ENCODE data around the gene COL16A1. TPM values are rescaled to one million over a fixed set of nuclear protein-coding genes. Genes with fewer than 3 reads are reported as not detected.

Gene COL16A1
- total and polyA plus RNA-seq, 2 of the 13 experiments (the other 11 are each of a cell fraction or from before 2014, with no cell fraction given): 4.3 to 12.2 TPM

GRCh38 chr1:31655104-31655503, 48.7 kb downstream of the COL16A1 start:
- no peak for DNase-seq (ENCODE audit: low spot score)
- H3K36me3 ChIP-seq (replicated peaks in 1 of 2; ENCODE audit: control insufficient read depth in 1 of 2, insufficient read depth in 2 of 2, low read length in 2 of 2): no peaks in the 10 kb centered on the region
- TF ChIP-seq NR0B2 (CRISPR knock-in tag; IDR thresholded peaks at IDR 0.05) (no peak), SETDB1 (CRISPR knock-in tag; IDR thresholded peaks at IDR 0.05; ENCODE audit: borderline replicate concordance) (no peak), FOXA1 (IDR thresholded peaks at IDR 0.05) (no peak), FOXA1 (CRISPR knock-in tag; IDR thresholded peaks at IDR 0.05) (no peak), BRF2 (CRISPR knock-in tag; IDR thresholded peaks at IDR 0.05) (no peak), CSRNP2 (CRISPR knock-in tag; conservative IDR thresholded peaks at IDR 0.05; ENCODE audit: low read depth) (no peak), ZNF687 (CRISPR knock-in tag; IDR thresholded peaks at IDR 0.05) (no peak), PITX1 (CRISPR knock-in tag; IDR thresholded peaks at IDR 0.05) (no peak), TFDP2 (CRISPR knock-in tag; IDR thresholded peaks at IDR 0.05) (no peak), CSRNP1 (CRISPR knock-in tag; IDR thresholded peaks at IDR 0.05) (no peak), E2F5 (CRISPR knock-in tag; conservative IDR thresholded peaks at IDR 0.05) (no peak), PHF8 (CRISPR knock-in tag; IDR thresholded peaks at IDR 0.05) (no peak)

More at GRCh38 chr1:31655104-31655503, 48.7 kb downstream of the COL16A1 start:
- 94% methylated on average over 2 of the region's 6 CpGs for WGBS (ENCODE audit: low lambda C conversion rate)
- H3K9me3 ChIP-seq (ENCODE audit: low read length): no peaks in the 10 kb centered on the region
- no peak for ATAC-seq
- no peak overlapping the region for H3K4me2 ChIP-seq (ENCODE audit: low read depth, low read length)
- H3K79me2 ChIP-seq (ENCODE audit: insufficient read depth, low read length): no peaks in the 10 kb centered on the region
- no peak overlapping the region for H3K9ac ChIP-seq (ENCODE audit: insufficient read depth, low read depth, low read length)
- in situ Hi-C loops (cut with HindIII; ENCODE audit: extremely low pct_ligation_motif_present, low pct_unique_long_range_greater_than_20kb) (no loop called here), intact Hi-C loops (cut with micrococcal nuclease; ENCODE audit: unreplicated experiment) (no loop called here)
- CTCF ChIA-PET (ENCODE audit: low intra/inter-chr PET ratio, low total read pairs): no interaction called here
- no peak overlapping the region for H2AFZ ChIP-seq (ENCODE audit: low read length)
- no peak overlapping the region for H3K4me3 ChIP-seq (replicated peaks in 1 of 3; ENCODE audit: insufficient read depth in 1 of 3, low read depth in 2 of 3, low read length in 3 of 3)
- POLR2A ChIA-PET: no interaction called here
- H4K20me1 ChIP-seq (ENCODE audit: insufficient read depth, low read length): no peaks in the 10 kb centered on the region
- peaks cover 16% of the 10 kb centered on the region for H3K4me1 ChIP-seq (ENCODE audit: insufficient read depth, low read length)
- H3K27ac ChIP-seq (ENCODE audit: extremely low read length, insufficient read depth, low read length): no peak overlapping the region
- no TSS peak for BruUV-seq (replicated peaks)
- no peaks in the 10 kb centered on the region for H3K27me3 ChIP-seq (ENCODE audit: control insufficient read depth in 1 of 2, insufficient read depth in 2 of 2, low read length in 2 of 2)
- no peak for FAIRE-seq
